Left lung (tissue), 10 donors: ENCODE data around the gene ARL9. TPM values are rescaled to one million over a fixed set of nuclear protein-coding genes. Genes with fewer than 3 reads are reported as not detected.

ENCODE experiments used
- ATAC-seq: fragments of 200-7000 bp; cut with Tn5 transposase; one replicate; pipeline ENCODE4 v1.9.1; 2020; ENCODE audit warnings: moderate library complexity
- DNase-seq, 4 donors: peaks; one replicate each; pipeline ENCODE4 v3.0.0-alpha.2; 2013 to 2020
- H3K27ac ChIP-seq, 2 donors: fragments of 200-600 bp; sonication (generic) in 1 of 2; one replicate each; pipeline versions ENCODE4 v1.5.0 to v1.8.0; 2020 to 2021
- H3K27me3 ChIP-seq, 2 donors: fragments of 200-600 bp; sonication (generic) in 1 of 2; one replicate each; pipeline versions ENCODE4 v1.5.0 to v1.8.0; 2020 to 2021
- H3K36me3 ChIP-seq, 2 donors: fragments of 200-600 bp; sonication (generic) in 1 of 2; one replicate each; pipeline versions ENCODE4 v1.5.0 to v1.8.0; 2020 to 2021
- H3K4me1 ChIP-seq, 2 donors: fragments of 200-600 bp; one replicate each; pipeline ENCODE4 v1.8.0; 2021
- H3K4me3 ChIP-seq, 2 donors: fragments of 200-600 bp; sonication (generic) in 1 of 2; one replicate each; pipeline versions ENCODE4 v1.5.0 to v1.8.0; 2020 to 2021; ENCODE audit warnings: mild to moderate bottlenecking in 1 of 2
- H3K9me3 ChIP-seq, 2 donors: fragments of 200-600 bp; sonication (generic) in 1 of 2; one replicate each; pipeline versions ENCODE4 v1.5.0 to v1.8.0; 2020 to 2021
- CTCF ChIP-seq, 2 donors: fragments of 200-600 bp; sonication (generic) in 1 of 2; IDR thresholded peaks; one replicate each; pipeline versions ENCODE4 v1.5.0 to v1.8.0; 2021; ENCODE audit warnings: antibody characterized with exemption in 2 of 2
- intact Hi-C, 2 donors: fragments of 100-400 bp; cut with DNase I; formaldehyde crosslinking; loops; one replicate each; pipeline versions ENCODE4 v1.11.2 to v1.14.2; 2022
- polyA plus RNA-seq, 6 donors: library from polyadenylated mRNA; unstranded; fragments of 120-200 nt; gene quantifications; one replicate each; pipeline ENCODE4 v1.2.1, GENCODE V29; 2013; ENCODE audit not compliant: insufficient read length in 6 of 6
- total RNA-seq, 2 donors: library from RNA; stranded (reverse); fragmentation: NEBNext Ultra II Directional; extraction: Animal tissue kit (Norgen Biotek cat#: 25700); gene quantifications; one replicate each; pipeline ENCODE4 v1.2.1, GENCODE V29; 2021
- donor health status: DM: no; HTN: yes; CAD: no.
- donor health status: DM: no; HTN: no; CAD: no.

The ARL9 gene
- total and polyA plus RNA-seq, 8 donors: 0.15 to 1.5 (median 0.56) TPM; not detected in 1

DNA sequence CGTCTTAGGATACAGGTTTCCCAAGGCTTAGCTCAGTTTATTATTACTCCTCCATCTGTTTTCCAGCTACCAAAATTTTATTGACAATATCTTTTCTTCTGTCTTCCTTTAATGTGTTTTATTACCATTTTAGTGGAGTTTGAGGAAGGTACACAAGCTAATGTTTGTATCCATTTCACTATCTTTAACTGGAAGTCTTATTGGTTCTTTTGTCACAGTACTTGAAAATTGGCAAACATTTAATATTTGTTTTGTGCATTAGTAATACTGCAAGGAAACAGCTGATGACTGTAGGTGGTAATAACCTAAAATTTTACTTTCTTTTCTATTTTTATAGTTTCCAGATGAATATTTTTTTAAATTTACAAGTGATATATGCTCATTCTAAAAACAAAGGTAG, 9.3 kb upstream of the ARL9 start:
- H3K36me3 ChIP-seq: peaks cover 0 to 96% of the 10 kb centered on the region in 2 donors
- intact Hi-C loops: no loop called here
- no peak for ATAC-seq

DNA sequence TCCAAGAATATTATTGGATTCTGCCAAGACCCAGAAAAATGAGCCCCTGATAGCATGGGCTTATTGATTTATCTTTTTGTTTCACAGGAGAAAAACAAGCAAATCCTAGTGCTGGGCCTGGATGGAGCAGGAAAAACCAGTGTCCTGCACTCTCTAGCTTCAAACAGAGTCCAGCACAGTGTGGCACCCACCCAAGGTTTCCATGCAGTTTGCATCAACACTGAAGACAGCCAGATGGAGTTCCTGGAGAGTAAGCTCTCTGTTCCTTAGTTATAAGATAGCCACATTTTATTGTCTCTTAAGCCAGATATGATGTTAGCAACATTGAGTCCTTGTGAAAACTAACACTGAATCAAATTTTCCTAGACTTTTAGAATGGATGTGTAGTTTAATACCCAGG, 5.5 kb downstream of the ARL9 start:
- Histone ChIP-seq H3K4me3 (no peak overlapping the region), H3K27me3 (peaks cover 0 to 14% of the 10 kb centered on the region in 2 donors), H3K9me3 (no peaks in the 10 kb centered on the region), H3K27ac (no peak overlapping the region), H3K4me1 (peaks cover 1 to 3% of the 10 kb centered on the region in 2 donors), H3K36me3 (no peaks in the 10 kb centered on the region)
- DNase-seq (peak in 1 of 4 donors; percentile 29), ATAC-seq (no peak)
- intact Hi-C loops: no loop called here
- no peak for TF ChIP-seq CTCF (IDR thresholded peaks at IDR 0.05)

More for the DNA sequence above, 9.3 kb upstream of the ARL9 start:
- no peaks in the 10 kb centered on the region for H3K9me3 ChIP-seq
- no peak for TF ChIP-seq CTCF (IDR thresholded peaks at IDR 0.05)
- no peak for DNase-seq
- no peaks in the 10 kb centered on the region for H3K4me1 ChIP-seq
- H3K4me3 ChIP-seq: no peak overlapping the region
- no peaks in the 10 kb centered on the region for H3K27me3 ChIP-seq
- H3K27ac ChIP-seq: no peak overlapping the region

DNA sequence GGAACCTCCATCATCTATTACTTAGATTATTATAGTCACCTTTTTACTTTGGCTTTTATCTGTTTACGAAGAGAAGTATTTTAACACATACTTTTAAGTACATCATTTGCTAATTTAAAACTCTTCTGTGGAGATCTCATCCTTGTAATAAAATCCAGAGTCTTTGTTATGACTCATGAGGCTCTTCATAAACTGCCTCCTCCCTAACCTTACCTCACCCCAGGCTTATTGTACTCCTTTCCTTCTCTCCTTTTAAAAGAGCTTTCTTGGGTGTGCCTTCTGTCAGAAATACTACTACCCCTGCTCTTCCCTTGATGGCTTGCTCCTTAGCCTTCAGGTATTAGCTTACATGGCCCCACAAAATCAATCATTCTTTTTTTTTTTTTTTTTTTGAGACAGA, 6.6 kb downstream of the ARL9 start:
- Histone ChIP-seq H3K9me3 (no peaks in the 10 kb centered on the region), H3K36me3 (no peaks in the 10 kb centered on the region), H3K27ac (no peak overlapping the region), H3K4me3 (no peak overlapping the region), H3K27me3 (peaks cover 0 to 3% of the 10 kb centered on the region in 2 donors), H3K4me1 (no peaks in the 10 kb centered on the region)
- DNase-seq (no peak), ATAC-seq (no peak)
- no peak for TF ChIP-seq CTCF (IDR thresholded peaks at IDR 0.05)
- intact Hi-C loops: no loop called here

- Histone ChIP-seq H3K4me1 (no peaks in the 10 kb centered on the region), H3K4me3 (no peak overlapping the region), H3K36me3 (no peaks in the 10 kb centered on the region), H3K27me3 (no peaks in the 10 kb centered on the region), H3K9me3 (no peaks in the 10 kb centered on the region), H3K27ac (no peak overlapping the region)
- DNase-seq (no peak), ATAC-seq (no peak)
- intact Hi-C loops: no loop called here
- no peak for TF ChIP-seq CTCF (IDR thresholded peaks at IDR 0.05)
These were observed 7.9 kb downstream of the ARL9 start for GRCh38 chr4:56513517-56513916.

DNA sequence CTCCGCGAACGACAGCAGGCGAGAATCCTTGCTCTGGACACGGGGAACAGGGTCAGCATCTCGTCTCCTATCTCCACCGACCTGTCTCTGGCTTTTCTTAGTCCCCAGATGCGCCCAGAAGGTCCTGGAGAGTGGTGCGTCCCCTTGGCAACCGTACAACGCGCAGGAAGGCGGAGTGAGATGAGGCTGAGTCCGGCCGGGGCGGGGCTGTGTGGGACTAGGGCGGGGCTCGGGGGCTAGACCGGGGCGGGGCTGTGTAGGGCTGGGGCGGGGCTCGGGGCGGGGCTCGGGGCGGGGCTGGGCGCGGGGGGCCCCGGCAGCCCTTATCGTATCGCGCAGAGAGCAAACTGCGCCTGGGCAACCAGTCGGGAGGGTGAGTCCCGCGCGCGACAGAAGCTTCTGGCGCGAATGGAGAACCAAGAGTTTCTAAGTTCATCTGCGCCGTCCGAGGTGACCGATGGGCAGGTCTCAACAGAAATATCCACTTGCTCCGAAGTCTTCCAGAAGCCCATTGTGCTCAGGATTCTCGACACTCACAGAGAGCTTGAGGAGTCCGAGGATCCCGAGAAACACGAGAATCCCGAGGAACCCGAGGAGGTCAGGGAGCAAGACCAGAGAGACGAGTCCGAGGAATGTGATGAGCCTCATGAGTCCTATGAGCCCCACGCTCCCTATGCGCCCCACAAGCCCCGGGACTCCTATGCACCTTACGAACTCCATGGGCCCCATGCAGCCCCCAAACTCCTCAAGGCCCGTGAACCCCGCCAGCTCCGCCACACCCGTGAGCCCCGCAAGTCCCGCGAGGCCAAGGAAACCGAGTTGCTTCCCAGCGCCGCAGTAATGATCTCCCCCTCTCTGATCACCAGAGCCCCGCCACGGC, 24.9 kb downstream of the ARL9 start:
- H3K4me3 ChIP-seq: peak overlapping the region; percentile 41 to 47
- no peak for TF ChIP-seq CTCF (IDR thresholded peaks at IDR 0.05)
- no peaks in the 10 kb centered on the region for H3K9me3 ChIP-seq
- ATAC-seq (peak; percentile 100), DNase-seq (peak; percentile 58 to 93 (median 82))
- no peaks in the 10 kb centered on the region for H3K36me3 ChIP-seq
- intact Hi-C loops: no loop called here
- no peak overlapping the region for H3K27ac ChIP-seq
- H3K4me1 ChIP-seq: peaks cover 0 to 8% of the 10 kb centered on the region in 2 donors
- H3K27me3 ChIP-seq: peaks cover 5 to 49% of the 10 kb centered on the region in 2 donors
